Fibroblast of the aortic adventitia (primary cell): Measurements from ENCODE around the gene NDUFA13. TPM values are rescaled to one million over a fixed set of nuclear protein-coding genes. Genes with fewer than 3 reads are reported as not detected.

Experiments
- DNase-seq: peaks from one replicate; pipeline ENCODE4 v3.0.0-alpha.2; 2010; ENCODE audit warnings: low read depth
- H3K4me3 ChIP-seq: 2 replicates; pipeline ENCODE4 v1.5.1; 2011; ENCODE audit warnings: low read depth, mild to moderate bottlenecking, control low read depth, low read length, moderate library complexity
- total RNA-seq: library from RNA; depleted of rRNA; stranded (reverse); fragments of >200 nt; gene quantifications from 2 replicates; pipeline ENCODE4 v1.2.3, GENCODE V29; 2012; ENCODE audit warnings: low replicate concordance
- TF ChIP-seq, protein P1 (sequence below): IDR thresholded peaks from 2 replicates; pipeline ENCODE4 v1.5.1; 2011; ENCODE audit warnings: mild to moderate bottlenecking, low read length, control low read depth, inconsistent platforms; ENCODE audit not compliant: insufficient read depth

Gene NDUFA13
- total RNA-seq, 1 donor, result 127 TPM

DNA sequence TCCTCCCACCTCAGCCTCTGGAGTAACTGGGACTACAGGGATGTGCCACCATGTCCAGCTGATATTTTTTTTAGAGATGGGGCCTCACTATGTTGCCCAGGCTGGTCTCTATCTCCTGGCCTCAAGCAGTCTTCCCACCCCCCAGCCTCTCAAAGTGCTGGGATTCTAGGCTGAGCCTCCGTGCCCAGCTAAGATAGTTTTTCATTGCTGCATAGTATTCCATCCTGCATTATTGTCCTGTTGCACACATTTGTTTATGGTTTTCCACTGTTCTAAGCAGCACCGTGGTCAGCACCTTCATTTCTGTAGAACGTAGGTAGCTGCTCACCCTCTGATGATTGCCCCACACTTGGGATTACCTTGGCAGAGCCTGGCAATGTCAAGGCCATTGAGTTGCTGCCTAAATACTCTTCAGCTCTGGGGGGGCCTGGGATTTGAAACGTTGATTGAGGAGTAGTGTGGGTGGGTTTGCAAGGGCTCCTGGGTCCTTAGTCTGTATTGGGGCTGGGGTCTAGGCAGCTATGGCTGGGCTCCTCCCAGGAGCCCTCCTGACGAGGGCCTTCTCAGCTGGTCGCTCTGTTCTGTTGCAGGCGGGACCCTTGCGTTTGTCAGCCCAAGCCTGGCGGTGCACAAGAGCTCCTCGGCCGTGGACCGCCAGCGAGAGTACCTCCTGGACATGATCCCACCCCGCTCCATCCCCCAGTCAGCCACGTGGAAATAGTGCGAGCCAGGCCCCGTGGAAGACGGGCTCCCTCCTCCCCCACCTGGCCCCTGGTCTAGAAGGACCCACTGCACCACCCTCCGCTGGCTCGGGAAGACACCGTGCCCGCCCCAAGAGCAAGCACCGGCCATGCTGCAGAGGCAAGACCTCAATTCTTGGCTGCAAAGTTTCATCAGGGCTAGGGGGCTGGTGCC, 11.0 kb upstream of the NDUFA13 start:
- TF ChIP-seq, protein P1, sequence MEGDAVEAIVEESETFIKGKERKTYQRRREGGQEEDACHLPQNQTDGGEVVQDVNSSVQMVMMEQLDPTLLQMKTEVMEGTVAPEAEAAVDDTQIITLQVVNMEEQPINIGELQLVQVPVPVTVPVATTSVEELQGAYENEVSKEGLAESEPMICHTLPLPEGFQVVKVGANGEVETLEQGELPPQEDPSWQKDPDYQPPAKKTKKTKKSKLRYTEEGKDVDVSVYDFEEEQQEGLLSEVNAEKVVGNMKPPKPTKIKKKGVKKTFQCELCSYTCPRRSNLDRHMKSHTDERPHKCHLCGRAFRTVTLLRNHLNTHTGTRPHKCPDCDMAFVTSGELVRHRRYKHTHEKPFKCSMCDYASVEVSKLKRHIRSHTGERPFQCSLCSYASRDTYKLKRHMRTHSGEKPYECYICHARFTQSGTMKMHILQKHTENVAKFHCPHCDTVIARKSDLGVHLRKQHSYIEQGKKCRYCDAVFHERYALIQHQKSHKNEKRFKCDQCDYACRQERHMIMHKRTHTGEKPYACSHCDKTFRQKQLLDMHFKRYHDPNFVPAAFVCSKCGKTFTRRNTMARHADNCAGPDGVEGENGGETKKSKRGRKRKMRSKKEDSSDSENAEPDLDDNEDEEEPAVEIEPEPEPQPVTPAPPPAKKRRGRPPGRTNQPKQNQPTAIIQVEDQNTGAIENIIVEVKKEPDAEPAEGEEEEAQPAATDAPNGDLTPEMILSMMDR, result no peak
- DNase-seq, result no peak
- no peak overlapping the region for H3K4me3 ChIP-seq

DNA sequence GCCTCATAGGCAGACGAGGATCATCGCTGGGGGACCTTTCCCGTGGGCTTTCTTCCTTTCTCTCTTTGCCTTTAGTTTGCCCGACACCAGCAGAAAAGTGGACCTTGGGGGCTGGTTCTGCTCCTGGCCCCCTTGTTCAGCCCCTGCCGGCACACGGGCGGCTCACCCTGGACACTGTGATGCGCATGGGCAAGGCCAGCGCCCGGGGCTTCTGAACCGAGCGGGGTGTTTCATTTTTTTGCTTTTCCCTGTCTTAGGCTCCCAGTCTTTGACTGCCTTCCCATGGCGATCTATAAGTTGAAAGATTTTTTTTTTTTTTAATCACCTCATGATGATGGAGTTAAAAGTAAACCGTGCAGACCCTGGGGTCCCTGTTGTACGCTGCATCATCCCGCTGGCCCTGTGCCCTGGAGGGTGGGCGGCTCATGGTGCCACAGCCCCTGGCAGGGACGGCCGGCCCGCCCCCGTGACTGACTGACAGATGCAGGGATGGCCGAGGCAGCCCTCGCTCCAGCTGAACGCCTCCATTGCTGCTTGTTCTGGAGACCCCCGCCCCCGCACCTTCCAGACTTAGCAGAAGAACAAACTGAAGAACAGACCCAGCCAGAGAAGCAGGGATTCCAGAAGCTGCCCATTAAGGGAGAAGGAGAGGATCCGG, 10.2 kb upstream of the NDUFA13 start:
- TF ChIP-seq, protein P1, result no peak

GRCh38 chr19:19506592-19506991, 9.4 kb upstream of the NDUFA13 start:
- TF ChIP-seq, protein P1, result no peak
- no peak for DNase-seq
- H3K4me3 ChIP-seq, result no peak overlapping the region

More for the DNA sequence above, 10.2 kb upstream of the NDUFA13 start:
- no peak for DNase-seq
- H3K4me3 ChIP-seq, result no peak overlapping the region

DNA sequence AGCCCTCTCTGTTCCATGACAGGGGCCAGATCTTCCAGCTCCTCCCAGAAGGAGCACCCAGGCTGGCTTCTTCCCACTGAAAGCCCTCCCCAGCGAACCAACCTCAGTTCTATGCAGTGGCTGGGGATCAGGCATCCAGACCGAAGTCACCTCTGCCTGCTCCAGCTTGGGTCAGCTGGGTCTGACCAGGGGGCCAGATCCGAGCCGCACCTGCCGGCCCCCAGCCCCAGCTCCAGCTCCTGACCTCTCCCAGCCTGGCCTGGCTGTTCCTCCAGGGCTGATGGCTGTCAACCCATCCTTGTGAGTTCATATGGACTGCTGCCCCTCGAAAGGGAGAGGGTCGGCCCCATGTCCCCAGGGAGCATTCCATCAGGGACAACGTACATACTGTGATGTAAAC, 8.7 kb upstream of the NDUFA13 start:
- DNase-seq, result no peak
- no peak overlapping the region for H3K4me3 ChIP-seq
- TF ChIP-seq, protein P1, result no peak

GRCh38 chr19:19508217-19508616, 7.8 kb upstream of the NDUFA13 start:
- no peak overlapping the region for H3K4me3 ChIP-seq
- DNase-seq, result no peak
- TF ChIP-seq, protein P1, result no peak

- TF ChIP-seq, protein P1, result no peak
- no peak overlapping the region for H3K4me3 ChIP-seq
- peak; percentile 9 for DNase-seq
Measured at GRCh38 chr19:19510432-19510831, 5.6 kb upstream of the NDUFA13 start.
